Measurements from ENCODE around the gene MAP1S.
A peak's percentile ranks its signal among the peaks of the same experiment; 100 is the strongest.
"Not testable (repeated sequence)": the region's sequence is repeated elsewhere in the genome, so short reads cannot be mapped to it uniquely, and the experiment has no call there.

Gene MAP1S

DNA sequence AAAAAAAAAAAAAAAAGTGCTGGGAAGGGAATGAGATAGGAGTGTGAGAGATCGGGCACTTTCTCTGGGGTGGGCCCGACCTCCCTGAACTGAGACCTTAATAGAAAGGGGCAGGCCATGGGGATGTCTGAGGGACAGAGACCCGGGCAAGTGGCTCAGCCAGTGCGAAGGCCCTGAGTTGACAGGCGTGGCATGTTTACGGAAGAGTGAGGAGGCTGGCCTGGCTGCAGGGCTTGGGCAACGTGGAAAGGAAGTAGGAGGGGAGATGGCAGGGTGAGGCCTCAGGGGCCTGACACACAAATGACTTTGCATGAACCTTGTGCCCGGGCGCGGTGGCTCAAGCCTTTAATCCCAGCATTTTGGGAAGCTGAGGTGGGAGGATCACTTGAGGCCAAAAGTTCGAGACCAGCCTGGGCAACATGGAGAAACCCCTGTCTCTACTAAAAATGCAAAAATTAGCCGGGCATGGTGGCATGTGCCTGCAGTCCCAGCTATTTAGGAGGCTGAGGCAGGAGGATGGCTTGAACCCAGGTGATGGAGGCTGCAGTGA is 45.9 kb downstream of the MAP1S start:
- no peak for DNase-seq

DNA sequence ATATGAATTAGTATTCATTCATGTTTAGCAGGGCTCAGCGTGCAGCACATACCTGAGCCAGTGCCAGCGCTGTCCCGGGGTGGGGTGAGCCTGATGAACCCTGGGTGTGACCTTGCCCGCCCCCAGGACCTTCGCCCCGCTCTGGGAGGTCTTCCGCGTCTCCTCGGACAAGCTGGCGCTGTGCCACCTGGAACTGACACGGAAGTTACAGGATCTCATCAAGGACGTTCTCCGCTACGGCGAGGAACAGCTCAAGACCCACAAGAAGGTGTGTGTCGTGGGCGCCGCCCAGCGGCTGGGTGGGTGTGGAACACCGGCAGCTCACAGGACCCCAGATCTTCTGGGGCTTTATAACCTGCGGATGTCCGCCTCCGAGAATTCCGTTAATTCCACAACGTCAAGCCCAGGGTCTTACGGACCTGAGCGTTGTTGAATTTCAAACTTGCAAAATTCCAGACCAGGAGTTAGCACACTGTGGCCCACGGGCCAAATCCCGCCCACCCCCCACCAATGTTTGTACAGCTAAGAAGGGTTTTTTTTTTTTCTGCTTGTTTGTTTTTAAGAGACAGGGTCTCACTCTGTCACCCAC is 47.4 kb downstream of the MAP1S start:
- DNase-seq = peak; percentile 30

DNA sequence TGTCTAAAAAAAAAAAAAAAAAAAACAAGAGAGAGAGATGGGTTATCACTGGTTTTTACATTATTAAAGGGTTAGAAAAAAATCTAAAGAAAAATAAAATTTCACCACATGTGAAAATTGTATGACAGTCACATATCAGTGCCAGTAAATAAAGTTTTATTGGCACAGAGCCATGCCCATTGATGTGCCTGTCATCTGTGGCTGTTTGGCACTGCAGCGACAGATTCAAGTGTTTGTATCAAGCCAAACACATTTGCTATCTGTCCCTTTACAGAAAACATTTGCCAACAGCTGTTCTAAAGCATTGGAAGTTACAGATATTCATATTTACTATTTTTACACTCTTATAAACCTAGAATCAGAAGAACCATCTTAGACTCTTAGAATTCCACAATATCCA is 48.3 kb downstream of the MAP1S start:
- no peak for DNase-seq

DNA sequence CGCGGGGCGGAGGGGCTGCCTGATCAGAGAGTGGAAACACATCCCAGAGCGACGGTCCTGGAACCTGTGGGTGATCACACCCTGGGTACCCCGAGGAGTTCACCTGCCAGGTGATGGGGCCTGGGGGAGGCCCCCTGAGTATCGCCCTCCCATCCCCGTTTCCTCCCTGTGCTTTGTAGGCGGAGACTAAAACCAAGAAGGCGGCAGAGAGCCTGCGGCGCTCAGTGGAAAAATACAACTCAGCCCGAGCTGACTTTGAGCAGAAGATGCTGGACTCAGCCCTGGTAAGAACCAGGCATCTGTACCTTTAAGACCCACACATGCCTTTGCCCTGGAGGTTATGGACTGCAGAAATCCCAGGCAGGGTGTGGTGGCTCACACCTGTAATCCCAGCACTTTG is 51.3 kb downstream of the MAP1S start:
- no peak for DNase-seq

DNA sequence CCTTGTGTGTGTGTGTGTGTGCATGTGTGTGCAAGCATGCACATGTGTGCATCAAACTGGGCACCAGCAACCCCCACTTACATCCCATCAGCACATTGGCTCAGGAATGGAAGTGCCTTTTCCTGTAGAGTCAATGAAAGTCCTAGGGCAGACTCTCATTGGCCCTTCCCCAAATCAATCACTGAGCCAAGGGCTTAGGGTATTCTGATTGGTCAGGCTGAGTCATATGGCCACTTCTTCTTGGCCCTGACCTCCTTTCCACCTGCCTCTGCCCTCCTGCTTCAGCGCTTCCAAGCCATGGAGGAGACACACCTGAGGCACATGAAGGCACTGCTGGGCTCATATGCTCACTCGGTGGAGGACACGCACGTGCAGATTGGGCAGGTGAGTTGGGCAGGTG is 52.9 kb downstream of the MAP1S start:
- no peak for DNase-seq

DNA sequence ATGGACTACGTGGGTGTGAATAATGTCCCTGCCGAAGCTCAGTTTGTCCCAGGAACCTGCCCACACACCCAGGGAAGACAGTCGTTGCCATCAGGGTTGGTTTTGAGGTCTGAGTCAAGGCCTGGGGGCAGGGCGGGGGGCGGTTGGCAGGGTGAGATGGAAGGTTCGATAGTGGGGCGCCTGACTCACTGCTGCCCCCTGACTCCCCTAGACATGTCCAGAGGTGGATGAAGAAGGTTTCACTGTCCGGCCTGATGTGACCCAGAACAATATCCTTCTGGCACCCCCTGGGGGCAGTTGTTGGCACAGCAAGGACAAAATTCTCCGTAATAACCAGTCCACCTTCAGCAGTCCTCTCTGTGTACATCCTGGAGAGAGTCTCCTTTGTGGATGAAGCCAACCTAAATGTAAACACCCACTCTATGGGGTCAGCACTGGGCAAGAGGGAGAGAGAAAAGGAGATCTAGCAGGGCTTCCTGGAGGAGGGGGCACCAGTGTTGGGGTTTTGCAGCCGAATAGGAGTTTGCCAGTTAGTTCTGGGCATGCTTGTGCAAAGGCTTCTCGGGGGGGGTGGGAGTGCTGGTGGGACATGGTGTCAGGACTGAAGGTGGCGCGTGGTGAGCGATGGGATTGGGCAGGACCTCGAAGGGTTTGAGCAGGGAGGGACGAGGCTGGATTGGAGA is 56.1 kb downstream of the MAP1S start:
- DNase-seq = peak; percentile 45

DNA sequence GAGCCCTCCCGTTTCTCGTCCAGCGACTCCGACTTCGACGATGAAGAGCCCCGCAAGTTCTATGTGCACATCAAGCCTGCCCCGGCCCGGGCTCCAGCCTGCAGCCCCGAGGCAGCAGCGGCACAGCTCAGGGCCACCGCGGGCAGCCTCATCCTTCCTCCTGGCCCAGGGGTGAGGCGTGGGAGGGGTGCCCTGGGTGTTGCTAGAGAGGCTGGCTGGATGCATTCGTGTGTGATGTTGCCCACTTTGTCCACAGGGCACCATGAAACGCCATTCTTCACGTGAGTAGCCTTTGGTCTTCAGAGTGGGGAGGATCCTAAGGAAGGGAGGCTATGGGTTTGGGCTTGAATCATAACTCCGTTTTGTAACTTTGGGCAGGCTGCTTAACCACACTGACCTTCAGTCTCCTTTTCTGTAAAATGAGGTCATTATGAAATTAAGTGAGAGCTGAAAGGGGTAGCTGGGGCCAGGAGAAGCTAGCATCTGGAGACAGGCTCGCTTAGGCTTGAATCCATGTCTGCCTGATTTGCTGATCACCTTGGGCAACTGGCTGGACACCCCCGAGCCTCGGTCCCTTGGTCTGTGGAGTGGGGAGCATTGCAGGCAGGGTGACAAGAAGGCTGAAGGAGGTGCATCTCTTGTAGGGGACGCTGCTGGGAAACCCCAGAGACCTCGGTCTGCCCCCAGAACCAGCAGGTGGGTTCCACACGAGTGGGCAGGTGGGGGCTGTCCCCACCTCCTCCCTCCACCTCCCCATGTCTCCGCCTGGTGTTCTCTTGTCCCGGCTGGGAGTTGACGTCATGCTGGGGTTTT is 56.9 kb downstream of the MAP1S start:
- DNase-seq = no peak

DNA sequence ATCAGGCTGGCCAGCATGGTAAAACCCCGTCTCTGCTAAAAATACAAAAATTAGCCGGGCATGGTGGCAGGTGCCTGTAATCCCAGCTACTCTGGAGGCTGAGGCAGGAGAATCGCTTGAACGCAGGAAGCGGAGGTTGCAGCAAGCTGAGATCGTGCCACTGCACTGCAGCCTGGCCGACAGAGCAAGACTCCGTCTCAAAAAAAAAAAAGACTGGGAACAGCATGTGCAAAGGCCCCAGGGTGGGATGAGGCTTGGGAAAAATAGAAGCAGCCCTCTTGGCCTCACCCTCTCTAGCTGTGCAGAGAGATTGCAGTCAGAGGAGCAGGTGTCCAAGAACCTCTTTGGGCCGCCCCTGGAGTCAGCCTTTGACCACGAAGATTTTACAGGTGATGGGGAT is 58.6 kb downstream of the MAP1S start:
- not testable (repeated sequence) for DNase-seq

DNA sequence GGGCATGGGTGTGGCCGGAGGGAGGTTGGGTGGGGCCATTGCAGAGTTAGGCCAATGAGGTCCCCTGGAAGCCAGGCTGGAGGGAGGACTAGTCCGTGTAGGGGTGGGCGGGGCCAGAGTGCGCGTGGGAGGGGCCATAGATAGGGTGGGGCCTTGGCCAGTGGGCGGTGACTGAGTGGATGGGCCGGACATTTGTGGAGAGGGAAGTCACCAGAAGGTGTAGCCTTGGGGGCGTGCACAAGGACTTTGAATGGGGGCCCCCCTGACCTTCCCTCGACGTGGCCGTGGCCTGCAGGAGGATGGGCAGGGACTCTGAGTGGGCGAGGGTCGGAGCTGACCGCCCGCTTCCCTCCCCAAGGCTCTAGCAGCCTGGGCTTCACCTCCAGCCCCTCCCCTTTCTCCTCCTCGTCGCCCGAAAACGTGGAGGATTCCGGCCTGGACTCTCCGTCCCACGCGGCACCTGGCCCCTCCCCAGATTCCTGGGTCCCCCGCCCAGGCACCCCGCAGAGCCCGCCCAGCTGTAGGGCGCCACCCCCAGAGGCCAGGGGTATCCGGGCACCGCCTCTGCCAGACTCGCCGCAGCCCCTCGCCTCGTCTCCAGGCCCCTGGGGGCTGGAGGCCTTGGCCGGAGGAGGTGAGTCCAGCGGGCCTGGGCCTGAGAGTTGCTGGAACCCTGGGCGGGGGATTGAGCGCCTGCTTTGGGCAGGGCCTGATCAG is 59.1 kb downstream of the MAP1S start:
- peak; percentile 62 for DNase-seq

DNA sequence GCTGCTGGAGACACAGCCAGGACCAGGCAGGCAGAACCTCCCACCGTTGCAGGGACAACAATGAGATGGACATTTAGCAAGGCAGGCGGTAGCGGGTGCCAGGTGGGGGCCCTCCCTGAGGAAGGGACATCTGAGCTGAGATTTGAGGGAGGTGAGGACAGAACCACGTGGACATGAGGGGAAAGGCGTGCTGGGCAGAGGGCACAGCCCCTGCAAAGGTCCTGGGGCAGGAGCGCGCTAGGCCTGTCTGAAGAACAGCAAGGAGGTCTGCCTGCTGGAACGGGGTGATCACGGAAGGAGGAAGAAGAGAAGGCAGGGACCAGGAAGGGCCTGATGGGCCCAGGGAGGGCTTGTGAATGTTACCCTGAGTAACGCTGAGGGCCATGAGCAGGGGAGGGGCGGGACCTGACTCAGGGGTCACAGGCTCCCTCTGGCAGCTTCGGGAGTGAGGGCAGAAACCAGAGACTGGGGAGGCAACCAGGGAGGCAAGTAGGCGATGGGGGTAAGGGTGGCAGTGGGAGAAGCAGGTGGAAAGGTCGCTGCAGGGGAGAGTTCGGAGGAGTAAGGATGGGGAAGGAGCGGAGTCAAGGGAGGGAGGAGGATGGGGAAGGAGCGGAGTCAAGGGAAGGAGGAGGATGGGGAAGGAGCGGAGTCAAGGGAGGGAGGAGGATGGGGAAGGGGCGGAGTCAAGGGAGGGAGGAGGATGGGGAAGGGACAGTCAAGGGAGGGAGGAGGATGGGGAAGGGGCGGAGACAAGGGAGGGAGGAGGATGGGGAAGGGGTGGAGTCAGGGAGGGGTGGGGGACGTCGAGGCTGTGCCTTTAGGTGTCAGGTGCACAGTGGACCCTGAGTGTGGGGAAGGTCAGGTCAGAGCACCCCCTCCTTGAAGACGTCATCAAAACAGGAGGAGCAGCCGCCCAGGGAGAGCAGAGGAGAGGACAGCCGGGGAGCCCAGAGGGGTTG is 60.0 kb downstream of the MAP1S start:
- no peak for DNase-seq

DNA sequence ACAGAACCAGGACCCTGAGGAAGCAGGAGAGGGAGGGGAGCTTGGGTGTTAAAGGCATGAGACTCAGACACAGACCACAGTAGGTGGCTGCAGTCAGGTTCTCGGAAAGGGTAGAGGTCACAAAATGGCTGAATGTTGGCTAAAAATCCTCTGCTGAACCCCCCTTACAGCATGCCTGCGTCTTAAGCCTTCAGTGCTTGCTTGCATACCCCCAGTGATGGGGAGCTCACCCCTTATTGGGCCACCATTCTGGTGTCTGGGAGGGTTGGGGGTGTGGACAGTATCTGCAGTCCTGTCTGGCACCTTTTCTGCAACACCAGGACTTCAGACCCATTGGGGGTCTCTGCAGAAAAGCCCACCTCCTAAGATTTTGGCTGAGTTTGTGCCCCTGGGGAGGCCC is 61.5 kb downstream of the MAP1S start:
- DNase-seq = no peak

DNA sequence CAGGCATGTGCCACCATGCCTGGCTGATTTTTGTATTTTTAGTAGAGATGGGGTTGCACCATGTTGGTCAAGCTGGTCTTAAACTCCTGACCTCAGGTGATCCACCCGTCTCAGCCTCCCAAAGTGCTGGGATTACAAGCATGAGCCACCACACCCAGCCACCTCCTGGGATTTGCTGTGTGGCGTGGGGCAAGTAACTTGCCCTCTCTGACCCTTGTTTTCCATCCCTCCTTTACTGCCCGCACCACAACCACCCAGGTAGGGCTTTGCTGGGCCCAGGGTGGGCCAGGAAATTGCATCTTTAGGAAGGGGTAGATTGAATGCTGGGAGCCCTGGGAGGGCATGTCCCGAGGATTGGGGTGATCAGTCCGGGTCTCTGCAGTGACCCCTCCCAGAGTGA is 64.4 kb downstream of the MAP1S start:
- not testable (repeated sequence) for DNase-seq

Measured in activated CD4-positive, alpha-beta T cell treated with anti-CD3 and anti-CD28 coated beads, Interleukin-10, Interleukin-2, amounts not matched to agents 100 ng/mL and 50 ng/mL, durations not matched to agents 16 hours and 8 hours (primary cell).